HEK293 (cell line): Measurements from ENCODE around the gene CXCL12.

Experiments
- CTCF ChIP-seq: fragments of 450-650 bp; formaldehyde crosslinking; IDR thresholded peaks from 2 replicates; pipeline ENCODE4 v1.5.1; 2016; ENCODE audit warnings: missing biosample characterization, missing genetic modification characterization
- FEZF1 ChIP-seq: fragments of 450-650 bp; formaldehyde crosslinking; IDR thresholded peaks from 2 replicates; pipeline ENCODE4 v1.5.1; 2016; ENCODE audit warnings: missing biosample characterization, missing genetic modification characterization
- SP2 ChIP-seq: fragments of 450-650 bp; formaldehyde crosslinking; IDR thresholded peaks from 2 replicates; pipeline ENCODE4 v1.5.1; 2016; ENCODE audit warnings: missing biosample characterization, missing genetic modification characterization
- SP7 ChIP-seq: fragments of 450-650 bp; formaldehyde crosslinking; IDR thresholded peaks from 2 replicates; pipeline ENCODE4 v1.5.1; 2016; ENCODE audit warnings: missing biosample characterization, missing genetic modification characterization
- ZBTB1 ChIP-seq: fragments of 450-650 bp; formaldehyde crosslinking; IDR thresholded peaks from 2 replicates; pipeline ENCODE4 v1.5.1; 2016; ENCODE audit warnings: missing biosample characterization, missing genetic modification characterization
- ZBTB17 ChIP-seq: fragments of 450-650 bp; formaldehyde crosslinking; IDR thresholded peaks from 2 replicates; pipeline ENCODE4 v1.5.1; 2016; ENCODE audit warnings: missing biosample characterization, missing genetic modification characterization
- ZBTB48 ChIP-seq: fragments of 450-650 bp; formaldehyde crosslinking; IDR thresholded peaks from 2 replicates; pipeline ENCODE4 v1.5.1; 2016; ENCODE audit warnings: missing biosample characterization, missing genetic modification characterization
- ZFP3 ChIP-seq: fragments of 450-650 bp; formaldehyde crosslinking; IDR thresholded peaks from 2 replicates; pipeline ENCODE4 v1.5.1; 2016; ENCODE audit warnings: low read depth, missing biosample characterization, missing genetic modification characterization
- ZIC2 ChIP-seq: fragments of 450-650 bp; formaldehyde crosslinking; IDR thresholded peaks from 2 replicates; pipeline ENCODE4 v1.5.1; 2016; ENCODE audit warnings: missing biosample characterization, missing genetic modification characterization
- ZNF18 ChIP-seq: fragments of 450-650 bp; formaldehyde crosslinking; IDR thresholded peaks from 2 replicates; pipeline ENCODE4 v1.5.1; 2016; ENCODE audit warnings: missing biosample characterization, missing genetic modification characterization
- ZNF184 ChIP-seq: fragments of 450-650 bp; IDR thresholded peaks from 2 replicates; pipeline ENCODE4 v1.5.1; 2018; ENCODE audit warnings: missing biosample characterization, mild to moderate bottlenecking, missing genetic modification characterization
- ZNF23 ChIP-seq: fragments of 450-650 bp; formaldehyde crosslinking; IDR thresholded peaks from 2 replicates; pipeline ENCODE4 v1.5.1; 2016; ENCODE audit warnings: missing biosample characterization, missing genetic modification characterization, borderline replicate concordance
- ZNF335 ChIP-seq: fragments of 450-650 bp; formaldehyde crosslinking; conservative IDR thresholded peaks from 2 replicates; pipeline ENCODE4 v1.5.1; 2016; ENCODE audit warnings: missing biosample characterization, missing genetic modification characterization
- ZNF354C ChIP-seq: fragments of 450-650 bp; formaldehyde crosslinking; IDR thresholded peaks from 2 replicates; pipeline ENCODE4 v1.5.1; 2016; ENCODE audit warnings: missing biosample characterization, missing genetic modification characterization, low read depth, borderline replicate concordance
- ZNF37A ChIP-seq: fragments of 450-650 bp; IDR thresholded peaks from 2 replicates; pipeline ENCODE4 v1.5.1; 2018; ENCODE audit warnings: missing biosample characterization, missing genetic modification characterization
- ZNF423 ChIP-seq: fragments of 450-650 bp; formaldehyde crosslinking; IDR thresholded peaks from 2 replicates; pipeline ENCODE4 v1.5.1; 2016; ENCODE audit warnings: missing biosample characterization, missing genetic modification characterization
- ZNF449 ChIP-seq: fragments of 450-650 bp; formaldehyde crosslinking; IDR thresholded peaks from 2 replicates; pipeline ENCODE4 v1.5.1; 2017; ENCODE audit warnings: missing biosample characterization, mild to moderate bottlenecking, missing genetic modification characterization, moderate library complexity
- ZNF48 ChIP-seq: fragments of 450-650 bp; formaldehyde crosslinking; IDR thresholded peaks from 2 replicates; pipeline ENCODE4 v1.5.1; 2016; ENCODE audit warnings: missing biosample characterization, missing genetic modification characterization
- ZNF571 ChIP-seq: fragments of 450-650 bp; formaldehyde crosslinking; IDR thresholded peaks from 2 replicates; pipeline ENCODE4 v1.5.0; 2017; ENCODE audit warnings: missing biosample characterization, missing genetic modification characterization
- ZNF585B ChIP-seq: fragments of 450-650 bp; formaldehyde crosslinking; IDR thresholded peaks from 2 replicates; pipeline ENCODE4 v1.5.1; 2016; ENCODE audit warnings: missing biosample characterization, missing genetic modification characterization
- ZNF777 ChIP-seq: fragments of 450-650 bp; formaldehyde crosslinking; IDR thresholded peaks from 2 replicates; pipeline ENCODE4 v1.5.1; 2017; ENCODE audit warnings: missing biosample characterization, missing genetic modification characterization, borderline replicate concordance
- ZSCAN30 ChIP-seq: fragments of 450-650 bp; IDR thresholded peaks from 2 replicates; pipeline ENCODE4 v1.5.1; 2018; ENCODE audit warnings: missing biosample characterization, mild to moderate bottlenecking, missing genetic modification characterization, moderate library complexity
- TF ChIP-seq, protein P1 (sequence below): fragments of 450-650 bp; formaldehyde crosslinking; IDR thresholded peaks from 2 replicates; pipeline ENCODE4 v1.5.1; 2017; ENCODE audit warnings: missing biosample characterization, missing genetic modification characterization
- TF ChIP-seq, protein P2 (sequence below): fragments of 450-650 bp; formaldehyde crosslinking; IDR thresholded peaks from 2 replicates; pipeline ENCODE4 v1.5.1; 2017; ENCODE audit warnings: missing biosample characterization, missing genetic modification characterization

The CXCL12 gene

GRCh38 chr10:44376472-44377099 lies 8.3 kb downstream of the CXCL12 start (continued):
- TF ChIP-seq ZBTB1 (tag by site-specific recombination) (no peak), ZBTB17 (tag by site-specific recombination) (no peak), ZIC2 (tag by site-specific recombination) (no peak), FEZF1 (peak; percentile 62; the same call in 1 of the 2 replicates), ZNF23 (tag by site-specific recombination) (no peak), SP2 (tag by site-specific recombination) (no peak), ZNF184 (tag by site-specific recombination) (no peak), ZNF354C (tag by site-specific recombination) (no peak), ZSCAN30 (peak; percentile 71), ZNF37A (tag by site-specific recombination) (no peak), ZNF571 (tag by site-specific recombination) (no peak), ZBTB48 (tag by site-specific recombination) (no peak), ZNF777 (tag by site-specific recombination) (no peak), ZNF423 (no peak), ZNF335 (peak; percentile 15), ZNF48 (tag by site-specific recombination) (no peak), ZFP3 (tag by site-specific recombination) (no peak), CTCF (tag by site-specific recombination) (no peak), SP7 (tag by site-specific recombination) (0 out of 2 replicates have a peak, but pooled peaks have one; percentile 39), ZNF449 (no peak), ZNF18 (tag by site-specific recombination) (0 out of 2 replicates have a peak, but pooled peaks have one; percentile 34), ZNF585B (no peak)
- TF ChIP-seq, protein P1, sequence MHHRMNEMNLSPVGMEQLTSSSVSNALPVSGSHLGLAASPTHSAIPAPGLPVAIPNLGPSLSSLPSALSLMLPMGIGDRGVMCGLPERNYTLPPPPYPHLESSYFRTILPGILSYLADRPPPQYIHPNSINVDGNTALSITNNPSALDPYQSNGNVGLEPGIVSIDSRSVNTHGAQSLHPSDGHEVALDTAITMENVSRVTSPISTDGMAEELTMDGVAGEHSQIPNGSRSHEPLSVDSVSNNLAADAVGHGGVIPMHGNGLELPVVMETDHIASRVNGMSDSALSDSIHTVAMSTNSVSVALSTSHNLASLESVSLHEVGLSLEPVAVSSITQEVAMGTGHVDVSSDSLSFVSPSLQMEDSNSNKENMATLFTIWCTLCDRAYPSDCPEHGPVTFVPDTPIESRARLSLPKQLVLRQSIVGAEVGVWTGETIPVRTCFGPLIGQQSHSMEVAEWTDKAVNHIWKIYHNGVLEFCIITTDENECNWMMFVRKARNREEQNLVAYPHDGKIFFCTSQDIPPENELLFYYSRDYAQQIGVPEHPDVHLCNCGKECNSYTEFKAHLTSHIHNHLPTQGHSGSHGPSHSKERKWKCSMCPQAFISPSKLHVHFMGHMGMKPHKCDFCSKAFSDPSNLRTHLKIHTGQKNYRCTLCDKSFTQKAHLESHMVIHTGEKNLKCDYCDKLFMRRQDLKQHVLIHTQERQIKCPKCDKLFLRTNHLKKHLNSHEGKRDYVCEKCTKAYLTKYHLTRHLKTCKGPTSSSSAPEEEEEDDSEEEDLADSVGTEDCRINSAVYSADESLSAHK (tag by site-specific recombination) = peak; percentile 62
- TF ChIP-seq, protein P2, sequence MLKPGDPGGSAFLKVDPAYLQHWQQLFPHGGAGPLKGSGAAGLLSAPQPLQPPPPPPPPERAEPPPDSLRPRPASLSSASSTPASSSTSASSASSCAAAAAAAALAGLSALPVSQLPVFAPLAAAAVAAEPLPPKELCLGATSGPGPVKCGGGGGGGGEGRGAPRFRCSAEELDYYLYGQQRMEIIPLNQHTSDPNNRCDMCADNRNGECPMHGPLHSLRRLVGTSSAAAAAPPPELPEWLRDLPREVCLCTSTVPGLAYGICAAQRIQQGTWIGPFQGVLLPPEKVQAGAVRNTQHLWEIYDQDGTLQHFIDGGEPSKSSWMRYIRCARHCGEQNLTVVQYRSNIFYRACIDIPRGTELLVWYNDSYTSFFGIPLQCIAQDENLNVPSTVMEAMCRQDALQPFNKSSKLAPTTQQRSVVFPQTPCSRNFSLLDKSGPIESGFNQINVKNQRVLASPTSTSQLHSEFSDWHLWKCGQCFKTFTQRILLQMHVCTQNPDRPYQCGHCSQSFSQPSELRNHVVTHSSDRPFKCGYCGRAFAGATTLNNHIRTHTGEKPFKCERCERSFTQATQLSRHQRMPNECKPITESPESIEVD (tag by site-specific recombination) = peak; percentile 64
